GM10248 (cell line): ENCODE data around the gene FNDC5.

Experiments used
- CTCF ChIA-PET: fragments of 300-600 bp; sonication (Branson Sonifier 250); formaldehyde crosslinking; extraction: SDS; loops from one replicate; lab custom pipeline; 2021; ENCODE audit warnings: antibody characterized with exemption; lab: Yijun Ruan, JAX
- POLR2A ChIA-PET: fragments of 350-650 bp; sonication (Branson Sonifier 250); formaldehyde crosslinking; extraction: SDS; loops from one replicate; lab custom pipeline; 2020; ENCODE audit warnings: antibody characterized with exemption; lab: Yijun Ruan, JAX
- DNase-seq: peaks from one replicate; pipeline ENCODE4 v3.0.0; 2012; ENCODE audit errors: extremely low spot score
- TF ChIP-seq, protein P1 (sequence below): IDR thresholded peaks from 2 replicates; pipeline ENCODE4 v1.5.1; 2012; ENCODE audit warnings: mild to moderate bottlenecking, low read depth; ENCODE audit errors: extremely low read depth, missing control alignments, control extremely low read depth

Gene FNDC5

DNA sequence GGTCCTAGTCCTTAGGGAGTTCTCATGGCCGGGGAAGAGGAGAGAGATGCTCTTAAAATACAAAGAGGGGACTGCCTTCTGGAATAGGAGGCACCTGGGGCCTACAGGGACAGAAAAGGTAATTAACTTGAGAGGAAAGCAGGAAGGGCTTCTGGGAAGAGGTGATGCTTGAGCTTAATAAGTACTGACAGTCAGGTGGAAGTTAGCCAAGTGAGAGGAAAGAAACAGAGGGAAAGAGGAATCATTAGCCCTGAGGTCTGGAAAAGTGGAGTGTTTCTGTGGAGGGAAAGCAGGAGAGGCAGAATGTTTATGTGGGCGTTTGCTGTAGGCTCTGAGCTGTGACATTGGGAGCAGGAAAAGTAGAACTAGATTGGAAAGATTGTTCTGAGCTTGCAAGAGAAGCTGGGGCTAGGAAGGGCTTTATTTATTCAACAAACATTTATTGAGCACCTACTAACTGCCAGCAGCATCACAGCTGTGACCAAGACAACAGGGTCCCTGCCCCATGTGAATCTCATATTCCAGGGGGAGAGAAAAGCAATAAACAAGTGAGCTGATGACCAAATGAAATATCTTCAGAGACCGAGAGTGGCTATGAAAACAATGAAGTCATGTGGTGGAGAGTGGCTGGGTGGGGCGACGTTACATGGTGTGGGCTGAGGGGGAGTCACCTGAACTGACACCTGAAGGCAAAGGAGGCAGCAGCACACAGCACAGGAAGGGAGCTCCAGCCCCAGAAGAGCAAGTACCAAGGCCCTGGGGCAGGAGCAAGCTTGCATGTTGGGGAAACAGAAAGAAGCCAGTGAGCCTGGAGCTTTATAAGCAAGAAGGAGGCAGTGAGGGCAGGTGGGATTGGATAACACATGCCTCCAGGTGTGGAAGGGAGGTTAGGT is 4.4 kb upstream of the FNDC5 start:
- POLR2A ChIA-PET = interaction anchor here (0.7 kb wide), 1 partner anchor 539 kb away, joined by 6 read pairs; no protein-coding TSS in a partner anchor
- no peak for DNase-seq
- CTCF ChIA-PET = interaction anchor here (1.0 to 7.0 kb wide), 23 partner anchors 9 to 483 kb away, joined by 3 to 55 read pairs (median 7); partner anchors contain the start of genes AZIN2 and HPCA
- TF ChIP-seq, protein P1, sequence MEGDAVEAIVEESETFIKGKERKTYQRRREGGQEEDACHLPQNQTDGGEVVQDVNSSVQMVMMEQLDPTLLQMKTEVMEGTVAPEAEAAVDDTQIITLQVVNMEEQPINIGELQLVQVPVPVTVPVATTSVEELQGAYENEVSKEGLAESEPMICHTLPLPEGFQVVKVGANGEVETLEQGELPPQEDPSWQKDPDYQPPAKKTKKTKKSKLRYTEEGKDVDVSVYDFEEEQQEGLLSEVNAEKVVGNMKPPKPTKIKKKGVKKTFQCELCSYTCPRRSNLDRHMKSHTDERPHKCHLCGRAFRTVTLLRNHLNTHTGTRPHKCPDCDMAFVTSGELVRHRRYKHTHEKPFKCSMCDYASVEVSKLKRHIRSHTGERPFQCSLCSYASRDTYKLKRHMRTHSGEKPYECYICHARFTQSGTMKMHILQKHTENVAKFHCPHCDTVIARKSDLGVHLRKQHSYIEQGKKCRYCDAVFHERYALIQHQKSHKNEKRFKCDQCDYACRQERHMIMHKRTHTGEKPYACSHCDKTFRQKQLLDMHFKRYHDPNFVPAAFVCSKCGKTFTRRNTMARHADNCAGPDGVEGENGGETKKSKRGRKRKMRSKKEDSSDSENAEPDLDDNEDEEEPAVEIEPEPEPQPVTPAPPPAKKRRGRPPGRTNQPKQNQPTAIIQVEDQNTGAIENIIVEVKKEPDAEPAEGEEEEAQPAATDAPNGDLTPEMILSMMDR = no peak

DNA sequence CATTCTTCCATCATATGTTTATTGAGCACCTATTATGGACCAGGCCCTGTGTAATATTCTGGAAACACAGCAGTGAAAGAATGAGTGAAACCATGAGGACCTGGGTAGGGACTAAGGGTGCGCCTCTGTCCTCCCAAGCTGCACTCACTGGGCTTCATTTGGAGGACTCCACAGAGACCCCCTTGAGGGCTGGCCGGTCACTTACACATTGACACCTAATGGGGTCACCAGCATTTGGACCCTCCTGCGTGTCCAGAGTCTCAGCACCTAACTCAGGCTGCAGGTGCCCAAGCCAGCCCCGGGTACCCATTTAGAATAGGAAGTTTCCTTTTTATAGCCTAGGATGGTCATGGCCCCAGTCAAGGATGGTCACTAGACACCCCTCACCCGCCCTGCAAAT is 2.8 kb upstream of the FNDC5 start:
- TF ChIP-seq, protein P1 = no peak
- ChIA-PET CTCF (interaction anchor here (0.6 to 7.0 kb wide), 20 partner anchors 10 to 473 kb away, joined by 3 to 51 read pairs (median 4); no protein-coding TSS in a partner anchor), POLR2A (no interaction called here)
- DNase-seq = no peak

DNA sequence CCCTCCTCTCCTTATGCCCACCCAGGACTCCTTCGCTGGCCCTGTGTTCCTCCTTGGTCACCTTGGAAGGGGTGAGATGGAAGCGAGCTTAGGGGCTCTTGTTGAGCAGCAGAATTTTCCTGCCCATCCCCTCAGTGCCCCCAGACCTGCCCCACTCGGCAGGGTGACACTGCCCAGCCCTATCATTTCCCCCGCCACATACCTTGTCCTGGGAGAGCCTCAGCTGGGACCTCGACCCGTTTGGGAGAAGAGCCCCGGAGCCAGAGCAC is 1.4 kb upstream of the FNDC5 start:
- ChIA-PET POLR2A (no interaction called here), CTCF (interaction anchor here (0.8 to 7.0 kb wide), 23 partner anchors 9 to 471 kb away, joined by 3 to 51 read pairs (median 5); no protein-coding TSS in a partner anchor)
- no peak for DNase-seq
- TF ChIP-seq, protein P1 = no peak

DNA sequence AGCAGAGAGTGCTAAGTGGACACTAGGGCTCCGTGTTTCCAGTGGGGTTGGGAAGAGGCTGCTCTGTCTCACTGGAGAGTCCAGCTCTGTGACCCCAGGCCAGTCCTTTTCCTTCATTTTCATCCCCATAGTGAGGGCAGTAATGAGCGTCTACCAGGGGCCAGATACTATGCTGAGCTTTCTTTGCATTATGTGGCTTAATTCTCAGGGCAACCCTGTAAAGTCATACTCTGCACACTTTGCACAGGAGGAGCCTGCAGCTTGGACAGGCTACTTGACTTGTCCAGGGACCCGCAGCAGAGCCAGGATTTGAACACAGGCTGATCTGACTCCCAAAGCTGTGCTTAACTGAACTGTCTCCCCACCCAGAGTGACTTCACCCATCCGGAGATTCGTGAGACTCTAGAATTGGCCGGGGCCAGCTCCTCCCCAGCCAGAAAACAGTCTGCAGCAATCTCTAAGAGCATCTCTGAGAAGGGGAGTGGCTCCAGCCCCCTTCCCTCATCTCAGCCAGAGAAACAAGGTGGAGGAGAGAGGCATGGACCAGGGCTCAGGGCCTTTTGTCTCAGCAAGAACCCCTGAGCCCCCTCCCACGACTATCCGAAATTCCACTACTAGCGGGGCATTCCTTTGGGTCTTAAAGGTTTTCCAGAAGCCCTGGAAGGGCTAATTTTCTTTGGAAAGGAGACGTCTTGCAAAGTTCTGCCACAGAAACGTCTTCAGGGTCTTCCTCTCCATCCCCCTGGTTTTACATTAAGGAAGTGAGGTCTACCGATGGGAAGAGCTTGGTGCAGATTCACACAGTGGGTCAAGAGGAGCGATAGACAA is 866 bp upstream of the FNDC5 start:
- DNase-seq = no peak
- CTCF ChIA-PET = interaction anchor here (0.6 to 7.0 kb wide), 25 partner anchors 8 to 471 kb away, joined by 3 to 51 read pairs (median 4); no protein-coding TSS in a partner anchor
- TF ChIP-seq, protein P1 = no peak
- POLR2A ChIA-PET = no interaction called here

DNA sequence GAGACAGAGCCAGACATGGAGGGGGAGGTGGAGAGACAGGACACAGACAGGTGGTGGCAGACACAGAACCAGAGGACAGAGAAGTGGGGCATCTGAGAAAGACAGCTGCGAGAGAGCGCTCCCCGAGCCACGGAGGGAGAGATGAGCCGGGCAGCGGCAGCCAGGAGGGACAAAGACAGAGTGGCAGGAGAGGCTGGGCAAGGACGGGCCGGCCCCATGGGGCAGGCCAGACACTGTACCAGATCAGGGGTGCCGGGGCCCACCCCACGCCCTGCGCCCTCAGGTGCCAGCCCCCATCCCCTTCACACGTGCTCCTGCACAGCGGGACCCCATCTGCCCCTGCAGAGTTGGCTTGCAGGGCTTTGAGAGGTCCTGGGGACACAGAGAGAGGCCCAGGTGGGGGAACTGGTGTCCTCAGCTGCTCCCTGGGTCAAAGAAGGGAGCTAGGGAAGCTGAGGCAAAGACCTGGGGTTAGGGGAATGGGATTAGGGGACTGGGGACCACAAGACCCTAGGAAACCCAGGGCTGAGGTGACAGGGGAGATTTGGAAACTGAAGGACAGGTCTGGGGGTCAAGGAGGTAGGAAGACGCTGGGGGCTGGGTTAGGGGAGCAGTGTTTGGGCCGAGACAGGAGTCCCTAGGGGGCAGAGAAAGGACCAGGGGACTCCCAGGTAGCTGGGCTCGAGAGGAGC is 643 bp downstream of the FNDC5 start:
- DNase-seq = no peak
- ChIA-PET POLR2A (no interaction called here), CTCF (interaction anchor here (1.0 kb wide), 1 partner anchor 47 kb away, joined by 3 read pairs; no protein-coding TSS in a partner anchor)
- TF ChIP-seq, protein P1 = no peak

DNA sequence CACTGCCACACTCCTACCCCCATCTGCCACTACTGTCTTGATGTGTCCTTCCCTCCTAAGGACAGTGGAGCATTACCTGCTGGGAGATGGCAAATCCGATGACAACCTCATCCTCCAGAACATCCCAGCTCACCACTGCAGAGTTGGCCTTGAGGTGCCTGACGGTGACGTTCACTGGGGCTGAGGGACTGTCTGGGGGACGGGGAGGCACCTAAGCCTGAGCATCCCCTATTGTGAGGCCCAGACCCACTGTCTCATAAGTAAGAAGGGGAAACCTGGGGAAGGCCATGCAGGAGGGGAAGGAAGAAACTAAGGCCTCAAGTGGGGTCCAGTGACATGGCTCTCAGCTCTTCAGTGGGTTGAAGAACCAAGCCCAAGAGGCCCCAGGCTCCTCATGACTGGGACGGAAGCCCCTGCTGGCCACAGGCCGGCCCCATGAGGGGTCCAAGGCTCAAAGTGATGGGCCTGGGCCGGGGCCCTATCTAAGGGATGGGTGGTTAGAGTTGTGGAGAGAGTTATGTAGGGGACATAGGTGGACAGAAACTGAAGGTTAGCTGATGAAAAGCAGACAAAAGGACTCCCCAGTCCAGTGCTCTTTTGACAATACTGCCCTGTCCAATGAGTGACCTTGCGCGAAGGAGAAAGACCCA is 1.8 kb downstream of the FNDC5 start:
- TF ChIP-seq, protein P1 = no peak
- ChIA-PET POLR2A (no interaction called here), CTCF (interaction anchor here (1.2 kb wide), 1 partner anchor 218 kb away, joined by 3 read pairs; no protein-coding TSS in a partner anchor)
- DNase-seq = no peak
